SIG-M5 treated with dmso at 0.1 percent for 504 hours (cell line): Measurements from ENCODE around the gene CCDC73.
"Not testable (repeated sequence)": the region's sequence is repeated elsewhere in the genome, so short reads cannot be mapped to it uniquely, and the experiment has no call there.

Source experiments
- DNase-seq: peaks from one replicate; lab custom pipeline; 2025; ENCODE audit not compliant: unreplicated experiment; lab: John Stamatoyannopoulos, UW

Gene CCDC73

DNA sequence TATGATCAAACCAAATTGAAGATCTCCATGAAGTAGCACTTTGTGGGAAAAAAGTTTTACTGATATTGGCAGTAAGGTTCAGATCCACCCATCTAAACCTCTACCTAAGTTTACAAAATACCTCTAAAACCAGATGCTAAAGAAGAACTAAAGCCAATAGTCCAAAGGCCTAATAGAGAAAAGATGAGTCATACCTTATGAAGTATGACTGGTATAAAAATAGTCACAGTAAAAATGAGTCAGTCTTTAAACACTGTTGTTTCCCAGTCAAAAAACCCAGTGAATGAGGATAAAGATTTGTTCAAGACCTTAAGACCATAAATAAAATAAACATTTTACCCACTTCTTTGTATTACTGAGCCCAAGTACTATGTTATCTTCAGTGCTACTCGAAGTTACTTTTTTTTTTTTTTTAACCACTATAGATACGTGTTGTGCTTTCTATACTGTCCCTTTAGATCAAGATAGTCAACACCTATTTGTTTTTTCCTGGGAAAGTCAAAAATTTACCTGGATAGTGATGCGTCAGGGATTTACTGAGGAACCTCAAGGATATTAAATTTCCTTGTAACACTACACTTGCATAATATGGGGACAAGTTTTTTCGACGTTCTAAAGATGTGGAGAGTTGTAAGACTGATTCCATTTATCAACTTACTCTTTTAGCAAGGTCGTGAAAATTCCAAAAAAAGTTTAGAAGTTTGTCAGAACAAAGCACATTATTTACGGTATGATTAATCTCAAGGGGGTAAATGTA, 87.3 kb downstream of the CCDC73 start:
- peak; percentile 64 for DNase-seq

DNA sequence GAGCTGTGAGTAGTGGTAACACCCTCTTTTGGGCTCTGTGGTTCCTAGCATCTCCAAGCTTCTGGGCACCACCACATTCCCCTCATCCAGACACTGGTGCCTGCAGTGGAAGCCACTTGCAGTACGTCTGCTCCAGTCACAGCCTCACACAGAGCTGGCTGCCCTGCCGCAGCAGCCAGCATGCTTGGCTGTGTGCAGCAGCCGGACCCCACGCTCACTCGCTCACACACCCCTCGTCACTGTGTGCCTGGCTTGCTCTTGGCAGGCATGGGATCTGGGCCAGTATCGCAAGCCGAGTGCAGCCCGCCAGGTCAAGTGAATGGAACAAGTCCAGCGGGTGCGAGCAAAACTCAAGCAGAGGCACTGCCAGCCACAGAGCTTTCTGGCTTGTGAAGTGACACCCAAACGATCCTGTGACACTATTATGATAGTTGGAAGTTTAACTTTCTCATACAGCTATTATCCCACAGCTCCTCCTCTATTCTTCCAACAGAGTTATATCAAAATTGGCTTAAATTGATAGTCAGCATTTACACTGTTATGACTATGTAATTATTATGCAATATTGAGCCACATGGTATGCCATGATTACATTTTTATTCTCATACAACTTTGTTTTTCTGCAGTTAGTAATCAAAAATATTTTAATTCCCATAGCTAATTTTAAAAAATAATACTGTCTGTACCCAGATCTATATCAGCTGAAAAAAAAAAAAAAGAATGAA, 89.0 kb downstream of the CCDC73 start:
- DNase-seq, result no peak

GRCh38 chr11:32704775-32705174, 89.7 kb downstream of the CCDC73 start:
- DNase-seq, result no peak

GRCh38 chr11:32704261-32704660, 90.2 kb downstream of the CCDC73 start:
- no peak for DNase-seq

GRCh38 chr11:32701616-32702015, 92.8 kb downstream of the CCDC73 start:
- no peak for DNase-seq

GRCh38 chr11:32698579-32698978, 95.9 kb downstream of the CCDC73 start:
- DNase-seq, result no peak

GRCh38 chr11:32671051-32671450, 123.4 kb downstream of the CCDC73 start:
- no peak for DNase-seq

DNA sequence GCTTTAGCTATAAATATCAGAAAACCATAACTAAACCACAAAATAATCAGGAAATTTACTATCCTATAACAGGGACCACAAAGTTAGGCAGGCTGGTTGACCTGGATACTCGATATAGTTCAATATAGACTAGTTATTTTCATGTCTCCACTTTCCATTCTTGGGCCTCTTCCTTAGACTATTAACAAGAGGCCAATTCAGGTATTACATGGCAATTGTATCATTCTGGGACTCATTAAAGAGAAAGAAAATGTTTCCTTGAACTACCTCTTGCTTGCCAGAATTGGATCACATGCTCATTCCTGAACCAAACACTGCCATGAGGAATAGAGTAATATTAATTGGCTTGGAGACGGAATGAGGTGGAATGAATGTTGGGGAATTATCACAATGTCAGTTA, 134.8 kb downstream of the CCDC73 start:
- no peak for DNase-seq

DNA sequence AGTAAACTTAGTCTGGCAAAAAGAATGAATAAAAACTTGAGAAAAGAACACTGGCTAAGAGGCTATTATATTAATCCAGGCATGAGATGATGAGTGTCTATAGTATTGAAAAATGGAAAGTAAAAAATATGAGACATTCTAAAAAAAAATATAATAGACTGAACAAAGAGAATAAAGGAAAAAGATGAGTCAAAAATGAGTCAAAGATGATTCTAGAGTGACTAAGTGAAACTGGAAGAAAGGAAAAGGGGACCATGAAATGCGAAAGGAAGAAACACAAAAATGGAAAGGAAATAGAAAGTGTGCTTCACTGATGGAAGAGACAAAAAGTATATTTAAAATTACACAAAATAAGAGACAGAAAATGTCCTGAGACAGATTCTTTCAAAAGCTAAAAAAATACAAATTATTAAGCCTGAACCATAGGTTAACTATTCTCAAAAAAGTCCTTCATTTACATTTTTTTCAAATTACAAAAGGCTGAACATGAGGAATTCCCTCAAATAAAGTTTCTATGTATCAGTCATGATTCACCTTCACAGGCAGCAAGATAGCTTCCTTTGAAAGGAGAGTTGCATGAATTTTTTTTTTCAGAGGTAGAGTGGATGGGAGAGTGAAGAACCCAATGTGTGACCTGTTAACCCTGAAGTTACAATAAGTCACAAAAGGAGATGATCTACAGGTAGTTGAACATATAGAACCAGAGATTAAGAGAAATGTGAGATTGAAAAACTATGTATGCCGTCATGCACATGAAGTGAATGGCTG, 135.6 kb downstream of the CCDC73 start:
- DNase-seq, result no peak

- DNase-seq, result no peak
These were observed 150.9 kb downstream of the CCDC73 start for GRCh38 chr11:32643526-32643925.

- no peak for DNase-seq
These were observed 153.1 kb downstream of the CCDC73 start for GRCh38 chr11:32641361-32641760.

GRCh38 chr11:32635819-32636218, 158.6 kb downstream of the CCDC73 start:
- DNase-seq, result no peak

DNA sequence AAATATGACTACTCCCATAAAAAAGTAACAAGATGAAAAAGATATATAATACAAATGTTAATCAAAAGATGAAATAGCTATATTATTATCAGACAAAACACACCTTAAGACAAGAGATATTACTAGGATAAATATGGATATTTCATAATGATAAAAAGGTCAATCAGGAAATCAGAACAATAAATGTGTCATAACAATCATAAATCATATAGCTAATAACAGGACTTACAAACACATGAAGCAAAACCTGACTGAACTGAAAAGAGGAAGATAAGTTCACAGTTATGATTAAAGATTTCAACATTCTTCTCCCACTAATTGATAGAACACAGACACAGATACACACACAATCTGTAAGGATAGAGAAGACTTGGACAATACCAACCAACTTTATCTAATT, 163.6 kb downstream of the CCDC73 start:
- no peak for DNase-seq

DNA sequence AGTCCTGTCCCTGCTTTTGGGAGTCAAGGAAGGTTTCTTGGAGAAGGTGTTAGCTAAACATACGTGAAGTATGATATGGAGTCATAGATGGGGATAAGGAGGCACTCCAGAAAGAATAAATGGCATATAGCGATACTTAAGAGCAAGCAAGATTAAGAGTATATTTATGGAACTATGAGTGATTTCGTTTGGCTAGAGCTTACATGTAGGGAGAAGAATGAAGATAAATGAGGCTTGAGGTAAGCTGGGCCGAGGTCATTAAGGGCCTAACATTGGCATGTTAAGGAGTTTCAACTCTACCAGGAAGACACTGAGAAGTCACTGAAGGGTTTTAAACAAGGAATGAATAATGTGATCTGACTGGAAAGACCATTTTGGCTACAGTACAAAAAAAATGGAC, 177.6 kb downstream of the CCDC73 start:
- no peak for DNase-seq

DNA sequence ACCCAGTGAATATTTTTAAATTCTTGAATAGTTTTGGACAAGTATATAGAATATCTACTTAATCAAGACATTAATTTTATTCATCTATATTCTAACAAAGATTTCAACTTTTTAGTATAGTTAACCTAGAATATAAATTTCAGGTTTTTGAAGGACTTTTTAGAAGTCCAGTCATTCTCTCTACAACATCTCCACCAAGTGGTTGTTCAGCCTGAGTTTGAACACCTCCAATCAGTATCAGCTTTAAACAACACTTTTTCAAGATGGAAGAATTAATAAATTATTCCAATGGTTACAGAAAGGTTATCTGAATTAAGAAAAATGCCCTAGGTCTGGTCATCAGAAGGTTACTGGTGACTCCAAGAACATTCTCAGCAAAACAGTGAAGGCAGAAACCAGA, 179.0 kb downstream of the CCDC73 start:
- DNase-seq, result no peak

DNA sequence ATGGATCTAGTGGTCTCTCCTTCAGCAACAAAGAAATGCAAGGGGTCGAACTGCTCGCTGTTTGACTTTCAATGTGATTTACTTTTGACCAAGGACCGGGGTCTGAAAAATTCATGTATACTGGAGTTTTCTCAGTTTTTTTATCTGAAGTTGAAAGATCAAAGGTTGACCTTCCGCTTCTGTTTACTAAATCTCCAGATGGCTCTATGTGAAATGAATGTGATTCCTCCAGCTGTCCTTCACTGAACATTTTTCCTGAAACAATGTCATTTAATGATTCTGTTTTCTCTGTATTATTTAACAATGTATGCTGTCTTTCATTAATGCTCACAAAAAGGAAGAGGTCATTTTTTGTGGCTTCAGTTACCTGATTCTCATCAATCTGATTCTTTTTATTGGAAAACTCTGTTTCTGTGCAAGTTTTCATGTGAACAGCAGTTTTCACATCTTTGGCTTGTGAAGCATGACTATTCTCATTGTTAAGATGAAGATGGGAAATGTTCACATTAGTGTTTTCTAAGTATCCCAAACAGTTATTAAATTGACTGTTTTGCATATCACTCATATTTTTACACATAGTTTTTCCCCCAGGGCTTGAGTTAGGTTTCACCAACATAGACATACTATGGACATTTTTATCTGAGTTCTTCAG, 180.8 kb downstream of the CCDC73 start:
- DNase-seq, result no peak

DNA sequence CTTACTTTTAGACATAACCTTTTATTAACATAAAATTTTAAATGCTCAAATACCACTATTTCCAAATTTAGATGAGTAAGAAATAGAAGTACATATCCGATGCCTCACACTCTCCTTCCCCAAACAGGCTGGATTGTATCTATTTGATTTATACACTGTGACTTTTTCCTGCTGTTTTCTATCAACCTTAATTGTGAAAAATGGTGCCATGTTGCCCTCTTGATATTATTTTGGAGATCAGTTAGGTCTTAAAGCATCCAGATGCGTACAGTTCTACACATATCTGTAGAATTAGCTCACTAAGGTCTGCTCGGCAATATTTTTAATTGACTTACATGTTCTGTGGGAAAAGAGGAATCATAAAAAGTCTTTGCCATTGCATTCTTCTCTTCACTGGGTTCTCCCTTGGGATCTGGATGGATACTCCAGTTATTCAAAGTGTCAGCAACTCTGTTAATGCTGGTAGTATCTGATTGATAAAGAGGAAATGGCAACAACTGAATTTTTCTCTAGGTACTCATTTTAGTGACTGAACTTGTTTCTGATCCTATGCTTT, 183.6 kb downstream of the CCDC73 start:
- no peak for DNase-seq

DNA sequence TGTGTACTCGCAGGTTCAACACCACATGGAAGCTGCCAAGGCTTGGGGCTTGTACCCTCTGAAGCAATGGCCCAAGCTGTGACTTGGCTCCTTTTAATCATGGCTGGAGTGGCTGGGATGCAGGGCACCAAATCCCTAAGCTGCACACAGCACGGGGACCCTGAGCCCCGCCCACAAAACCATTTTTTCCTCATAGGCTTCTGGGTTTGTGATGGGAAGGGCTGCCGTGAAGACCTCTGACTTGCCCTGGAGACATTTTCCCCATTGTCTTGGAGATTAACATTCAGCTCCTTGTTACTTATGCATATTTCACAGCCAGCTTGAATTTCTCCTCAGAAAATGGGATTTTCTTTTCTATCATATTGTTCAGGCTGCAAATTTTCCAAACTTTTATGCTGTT, 185.6 kb downstream of the CCDC73 start:
- DNase-seq, result not testable (repeated sequence)

DNA sequence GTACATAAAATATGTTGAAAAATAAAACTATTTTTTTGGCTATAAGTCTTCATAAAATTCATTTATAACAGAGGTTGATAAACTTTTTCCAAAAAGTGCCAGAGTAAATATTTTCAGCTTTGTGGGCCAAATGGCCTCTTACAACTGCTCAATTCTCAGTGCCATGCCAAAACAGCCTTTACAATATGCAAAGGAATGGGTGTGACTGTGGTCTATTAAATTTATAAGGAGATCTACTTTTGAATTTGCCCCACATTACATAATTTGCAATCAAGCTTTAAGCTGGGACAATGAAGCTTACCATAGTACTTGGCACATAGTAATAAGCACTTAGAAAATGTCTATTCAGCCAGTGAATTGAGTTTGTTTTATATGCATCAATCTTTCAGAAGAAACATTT, 188.2 kb downstream of the CCDC73 start:
- no peak for DNase-seq

DNA sequence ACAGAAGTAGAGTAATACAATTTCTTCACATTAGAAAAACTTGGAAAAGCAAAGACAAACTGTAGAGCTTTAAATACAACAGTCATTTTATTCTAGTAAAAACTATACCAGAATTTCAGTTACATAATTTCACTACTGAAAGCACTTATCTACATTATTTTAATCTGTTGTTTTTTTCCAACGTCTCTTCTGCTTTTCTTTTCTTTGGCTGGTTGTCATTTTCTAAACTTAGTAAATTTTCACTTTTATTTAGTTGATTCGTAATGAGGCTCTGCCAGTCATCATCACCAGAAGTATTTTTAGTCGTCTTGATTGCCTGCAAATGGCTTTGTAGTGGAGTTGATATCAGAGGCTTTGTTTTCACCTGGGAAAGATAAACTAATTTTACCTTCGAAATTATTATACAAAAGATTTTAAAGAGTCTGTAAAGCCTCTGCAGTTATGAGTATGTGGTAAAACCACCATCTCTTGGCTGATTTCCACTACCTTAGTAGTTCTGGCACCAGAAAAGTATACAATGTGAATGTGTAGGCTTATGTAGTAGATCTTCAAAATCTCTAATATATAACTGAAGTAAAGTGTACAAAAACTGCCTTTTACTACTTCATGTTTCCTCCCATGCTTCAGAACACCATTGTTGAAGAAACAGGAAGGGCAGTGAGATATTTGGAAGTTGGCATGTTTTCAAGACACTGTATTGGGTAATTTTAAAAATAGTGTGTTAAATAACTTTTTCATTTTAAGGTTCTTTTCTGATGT, 191.6 kb downstream of the CCDC73 start:
- DNase-seq, result no peak
